ENCODE data around the gene QRICH1.

Gene QRICH1

GRCh38 chr3:49029563-49029884 lies 64.3 kb downstream of the QRICH1 start:
- no peak for DNase-seq

- DNase-seq = peak; percentile 94
These were observed 65.0 kb downstream of the QRICH1 start, which contains the start of gene IMPDH2 for GRCh38 chr3:49028673-49029562. IMPDH2 (minus strand) TSS chr3:49029398; CDS start chr3:49029350, 48 bp downstream.

GRCh38 chr3:49028298-49028672 lies 65.6 kb downstream of the QRICH1 start:
- DNase-seq = no peak

GRCh38 chr3:49027634-49028033 lies 66.2 kb downstream of the QRICH1 start:
- DNase-seq = no peak

GRCh38 chr3:49026536-49026935 lies 67.3 kb downstream of the QRICH1 start:
- no peak for DNase-seq

- DNase-seq = no peak
These were observed 67.9 kb downstream of the QRICH1 start for GRCh38 chr3:49025793-49026520.

- peak; percentile 92 for DNase-seq
These were observed 68.7 kb downstream of the QRICH1 start for GRCh38 chr3:49025005-49025792.

GRCh38 chr3:49024449-49024848 lies 69.4 kb downstream of the QRICH1 start:
- no peak for DNase-seq

GRCh38 chr3:49023775-49024174 lies 70.1 kb downstream of the QRICH1 start:
- DNase-seq = no peak

- DNase-seq = no peak
These were observed 71.1 kb downstream of the QRICH1 start for GRCh38 chr3:49022688-49023171.

GRCh38 chr3:49021813-49022687 lies 71.8 kb downstream of the QRICH1 start, which contains the start of gene NDUFAF3:
NDUFAF3 (plus strand) TSS chr3:49022121; CDS start chr3:49022145, 24 bp downstream.
- DNase-seq = peak; percentile 90

GRCh38 chr3:49021213-49021812 lies 72.6 kb downstream of the QRICH1 start:
- DNase-seq = peak; percentile 97

GRCh38 chr3:49020330-49021212 lies 73.3 kb downstream of the QRICH1 start:
- peak; percentile 70 for DNase-seq

- DNase-seq = peak; percentile 45
These were observed 73.9 kb downstream of the QRICH1 start for GRCh38 chr3:49019941-49020329.

- DNase-seq = peak; percentile 59
These were observed 75.2 kb downstream of the QRICH1 start for GRCh38 chr3:49018707-49019006.

GRCh38 chr3:49017971-49018706 lies 75.7 kb downstream of the QRICH1 start, which contains the start of gene DALRD3:
DALRD3 (minus strand) TSS chr3:49018580; CDS start chr3:49018564, 16 bp downstream.
- DNase-seq = peak; percentile 71

- DNase-seq = peak; percentile 45
These were observed 76.5 kb downstream of the QRICH1 start for GRCh38 chr3:49017229-49017970.

- DNase-seq = no peak
These were observed 77.2 kb downstream of the QRICH1 start for GRCh38 chr3:49016414-49017228.

All from OCI-M1 (cell line).